Keratinocyte (primary cell): Measurements from ENCODE around the gene KRT79. TPM values are rescaled to one million over a fixed set of nuclear protein-coding genes. Genes with fewer than 3 reads are reported as not detected.

ENCODE experiments used
- DNase-seq: peaks from one replicate; pipeline ENCODE4 v3.0.0-alpha.2; 2011; ENCODE audit warnings: low read depth, missing footprints, low spot score
- FAIRE-seq: peaks from 2 replicates; lab custom pipeline; 2011; peaks lifted over from hg19 to GRCh38; lab: Jason Lieb, UNC
- H2AFZ ChIP-seq: 2 replicates; pipeline ENCODE4 v1.6.0; 2012; ENCODE audit warnings: low read length, control low read depth, inconsistent platforms; ENCODE audit not compliant: control insufficient read depth
- H3K27ac ChIP-seq: 2 replicates; pipeline ENCODE4 v1.5.1; 2011; ENCODE audit warnings: low read length; ENCODE audit not compliant: control insufficient read depth, insufficient read depth
- H3K27me3 ChIP-seq: 3 replicates; pipeline ENCODE4 v1.6.0; 2011; ENCODE audit warnings: low read length; ENCODE audit not compliant: control insufficient read depth, insufficient read depth; ENCODE audit errors: extremely low read depth
- H3K36me3 ChIP-seq, 2 experiments: 2 replicates in 1 of 2; 3 replicates in 1 of 2; pipeline ENCODE4 v1.5.1; 2011; ENCODE audit warnings: low read length in 2 of 2, mild to moderate bottlenecking in 1 of 2; ENCODE audit not compliant: control insufficient read depth in 2 of 2, insufficient read depth in 2 of 2; ENCODE audit errors: extremely low read depth in 1 of 2
- H3K4me1 ChIP-seq: 3 replicates; pipeline ENCODE4 v1.5.1; 2011; ENCODE audit warnings: low read length; ENCODE audit not compliant: control insufficient read depth, insufficient read depth; ENCODE audit errors: extremely low read depth
- H3K4me2 ChIP-seq: 3 replicates; pipeline ENCODE4 v1.6.0; 2011; ENCODE audit warnings: low read depth, low read length; ENCODE audit not compliant: control insufficient read depth, insufficient read depth; ENCODE audit errors: extremely low read depth
- H3K4me3 ChIP-seq, 3 experiments: fragments of 200-600 bp in 1 of 3; sonication (generic) in 1 of 3; 2 replicates in 2 of 3; 3 replicates in 1 of 3; pipeline ENCODE4 v1.5.1; 2011 to 2016; ENCODE audit warnings: low read length in 3 of 3, mild to moderate bottlenecking in 3 of 3, control low read depth in 2 of 3, inconsistent platforms in 1 of 3, low read depth in 1 of 3, mixed read lengths in 1 of 3, mixed run types in 1 of 3, moderate library complexity in 1 of 3; ENCODE audit not compliant: control insufficient read depth in 2 of 3, insufficient read depth in 2 of 3; ENCODE audit errors: extremely low read depth in 1 of 3
- H3K79me2 ChIP-seq: 2 replicates; pipeline ENCODE4 v1.6.0; 2012; ENCODE audit warnings: low read length; ENCODE audit not compliant: control insufficient read depth, insufficient read depth
- H3K9ac ChIP-seq: 3 replicates; pipeline ENCODE4 v1.6.0; 2011; ENCODE audit warnings: low read length; ENCODE audit not compliant: control insufficient read depth, insufficient read depth; ENCODE audit errors: extremely low read depth
- H3K9me1 ChIP-seq: 3 replicates; pipeline ENCODE4 v1.6.0; 2011; ENCODE audit warnings: low read length; ENCODE audit not compliant: control insufficient read depth, insufficient read depth; ENCODE audit errors: extremely low read depth
- H3K9me3 ChIP-seq: 2 replicates; pipeline ENCODE4 v1.5.1; 2012; ENCODE audit warnings: low read depth, low read length; ENCODE audit not compliant: control insufficient read depth
- H4K20me1 ChIP-seq: 3 replicates; pipeline ENCODE4 v1.6.0; 2011; ENCODE audit warnings: low read length; ENCODE audit not compliant: control insufficient read depth, insufficient read depth; ENCODE audit errors: extremely low read depth
- EZH2 ChIP-seq: IDR thresholded peaks from one replicate; pipeline ENCODE4 v1.6.1; 2012; ENCODE audit warnings: inconsistent platforms, mild to moderate bottlenecking, low read length, moderate library complexity
- dilution Hi-C: fragments of 300-500 bp; cut with MboI; formaldehyde crosslinking; loops from one replicate; pipeline ENCODE4 v1.7.0; 2020; ENCODE audit warnings: low sequenced_read_pairs; ENCODE audit not compliant: extremely low pct_ligation_motif_present
- polyA plus RNA-seq, 5 experiments: library from polyadenylated mRNA; depleted of rRNA in 3 of 5; stranded (reverse) in 3 of 5; stranded (forward) in 1 of 5; unstranded in 1 of 5; fragments of >200 nt; gene quantifications; 1 replicate in 1 of 5; 2 replicates in 3 of 5; 3 replicates in 1 of 5; pipeline versions ENCODE4 v1.2.1 to v1.2.3, GENCODE V29; 2011 to 2012; ENCODE audit warnings: missing spikeins in 2 of 5, low read depth in 1 of 5, low replicate concordance in 1 of 5
- TF ChIP-seq, protein P1 (sequence below), 3 experiments: IDR thresholded peaks in 1 of 3; conservative IDR thresholded peaks in 1 of 3; optimal IDR thresholded peaks in 1 of 3; 2 replicates in 2 of 3; 3 replicates in 1 of 3; pipeline versions ENCODE3 to v1.5.1; 2011; ENCODE audit warnings: low read length in 3 of 3, mild to moderate bottlenecking in 3 of 3, moderate library complexity in 2 of 3, control low read depth in 1 of 3, inconsistent platforms in 1 of 3; ENCODE audit not compliant: insufficient read depth in 2 of 3; ENCODE audit errors: extremely low read depth in 1 of 3

The KRT79 gene
- polyA plus RNA-seq, 1 donor (not counting 4 experiments of a cell fraction or from before 2014, with no cell fraction given), result 0.09 TPM

- H3K9ac ChIP-seq, result no peak overlapping the region
- H3K9me1 ChIP-seq, result no peaks in the 10 kb centered on the region
- no peaks in the 10 kb centered on the region for H3K79me2 ChIP-seq
- H3K4me3 ChIP-seq, result no peak overlapping the region
- peaks cover 21% of the 10 kb centered on the region for H3K4me1 ChIP-seq
- no peaks in the 10 kb centered on the region for H4K20me1 ChIP-seq
- H3K36me3 ChIP-seq, result no peaks in the 10 kb centered on the region
- H3K4me2 ChIP-seq, result no peak overlapping the region
- dilution Hi-C loops, result no loop called here
- no peak for FAIRE-seq
- H3K9me3 ChIP-seq, result no peaks in the 10 kb centered on the region
- H3K27ac ChIP-seq, result no peak overlapping the region
- H2AFZ ChIP-seq, result no peak overlapping the region
- peaks cover 8% of the 10 kb centered on the region for H3K27me3 ChIP-seq
- no peak for DNase-seq
- TF ChIP-seq EZH2, result no peak
- TF ChIP-seq, protein P1, sequence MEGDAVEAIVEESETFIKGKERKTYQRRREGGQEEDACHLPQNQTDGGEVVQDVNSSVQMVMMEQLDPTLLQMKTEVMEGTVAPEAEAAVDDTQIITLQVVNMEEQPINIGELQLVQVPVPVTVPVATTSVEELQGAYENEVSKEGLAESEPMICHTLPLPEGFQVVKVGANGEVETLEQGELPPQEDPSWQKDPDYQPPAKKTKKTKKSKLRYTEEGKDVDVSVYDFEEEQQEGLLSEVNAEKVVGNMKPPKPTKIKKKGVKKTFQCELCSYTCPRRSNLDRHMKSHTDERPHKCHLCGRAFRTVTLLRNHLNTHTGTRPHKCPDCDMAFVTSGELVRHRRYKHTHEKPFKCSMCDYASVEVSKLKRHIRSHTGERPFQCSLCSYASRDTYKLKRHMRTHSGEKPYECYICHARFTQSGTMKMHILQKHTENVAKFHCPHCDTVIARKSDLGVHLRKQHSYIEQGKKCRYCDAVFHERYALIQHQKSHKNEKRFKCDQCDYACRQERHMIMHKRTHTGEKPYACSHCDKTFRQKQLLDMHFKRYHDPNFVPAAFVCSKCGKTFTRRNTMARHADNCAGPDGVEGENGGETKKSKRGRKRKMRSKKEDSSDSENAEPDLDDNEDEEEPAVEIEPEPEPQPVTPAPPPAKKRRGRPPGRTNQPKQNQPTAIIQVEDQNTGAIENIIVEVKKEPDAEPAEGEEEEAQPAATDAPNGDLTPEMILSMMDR (optimal IDR thresholded peaks at IDR 0.05 in 1 of 3, IDR thresholded peaks at IDR 0.05 in 1 of 3, conservative IDR thresholded peaks at IDR 0.05 in 1 of 3; ENCODE audit: extremely low read depth in 1 of 3, insufficient read depth in 2 of 3, low read length in 3 of 3), result no peak
Measured at GRCh38 chr12:52802442-52802841, 31.7 kb downstream of the KRT79 start.

- no peaks in the 10 kb centered on the region for H3K9me3 ChIP-seq
- no peak for TF ChIP-seq EZH2
- TF ChIP-seq, protein P1 (optimal IDR thresholded peaks at IDR 0.05 in 1 of 3, IDR thresholded peaks at IDR 0.05 in 1 of 3, conservative IDR thresholded peaks at IDR 0.05 in 1 of 3; ENCODE audit: extremely low read depth in 1 of 3, insufficient read depth in 2 of 3, low read length in 3 of 3), result no peak
- H3K4me1 ChIP-seq, result peaks cover 27% of the 10 kb centered on the region
- H3K9me1 ChIP-seq, result no peaks in the 10 kb centered on the region
- H3K79me2 ChIP-seq, result no peaks in the 10 kb centered on the region
- FAIRE-seq (no peak), DNase-seq (no peak)
- no peak overlapping the region for H3K4me2 ChIP-seq
- no peaks in the 10 kb centered on the region for H3K36me3 ChIP-seq
- no peaks in the 10 kb centered on the region for H4K20me1 ChIP-seq
- dilution Hi-C loops, result no loop called here
- no peak overlapping the region for H3K27ac ChIP-seq
- H3K4me3 ChIP-seq, result no peak overlapping the region
- H3K27me3 ChIP-seq, result peaks cover 4% of the 10 kb centered on the region
- no peak overlapping the region for H2AFZ ChIP-seq
- no peak overlapping the region for H3K9ac ChIP-seq
Measured at GRCh38 chr12:52801773-52802172, 32.3 kb downstream of the KRT79 start.
